ENCODE results near the gene FGFR1OP2. TPM values are rescaled to one million over a fixed set of nuclear protein-coding genes. Genes with fewer than 3 reads are reported as not detected.

Gene FGFR1OP2
- total RNA-seq, 1 donor = 83.7 TPM

- no peaks in the 10 kb centered on the region for H3K9me3 ChIP-seq (ENCODE audit: low read depth, low read length)
- H3K27me3 ChIP-seq (ENCODE audit: insufficient read depth, low read length) = no peaks in the 10 kb centered on the region
- no peak overlapping the region for H3K4me3 ChIP-seq (ENCODE audit: low read length)
- H3K4me1 ChIP-seq (ENCODE audit: insufficient read depth, low read length) = peaks cover 4% of the 10 kb centered on the region
Observed at GRCh38 chr12:26971963-26972362, 33.7 kb downstream of the FGFR1OP2 start.

- peaks cover 5% of the 10 kb centered on the region for H3K4me1 ChIP-seq (ENCODE audit: insufficient read depth, low read length)
- H3K4me3 ChIP-seq (ENCODE audit: low read length) = no peak overlapping the region
- no peaks in the 10 kb centered on the region for H3K9me3 ChIP-seq (ENCODE audit: low read depth, low read length)
- H3K27me3 ChIP-seq (ENCODE audit: insufficient read depth, low read length) = no peaks in the 10 kb centered on the region
Observed at GRCh38 chr12:26976687-26977086, 38.4 kb downstream of the FGFR1OP2 start.

- Histone ChIP-seq H3K4me1 (ENCODE audit: insufficient read depth, low read length) (peaks cover 5% of the 10 kb centered on the region), H3K27me3 (ENCODE audit: insufficient read depth, low read length) (no peaks in the 10 kb centered on the region), H3K4me3 (ENCODE audit: low read length) (no peak overlapping the region), H3K9me3 (ENCODE audit: low read depth, low read length) (no peaks in the 10 kb centered on the region)
Observed at GRCh38 chr12:26978801-26979200, 40.5 kb downstream of the FGFR1OP2 start.

- Histone ChIP-seq H3K4me3 (ENCODE audit: low read length) (no peak overlapping the region), H3K9me3 (ENCODE audit: low read depth, low read length) (no peaks in the 10 kb centered on the region), H3K4me1 (ENCODE audit: insufficient read depth, low read length) (peaks cover 5% of the 10 kb centered on the region), H3K27me3 (ENCODE audit: insufficient read depth, low read length) (no peaks in the 10 kb centered on the region)
Observed at GRCh38 chr12:26979733-26980132, 41.5 kb downstream of the FGFR1OP2 start.

- H3K4me3 ChIP-seq (ENCODE audit: low read length) = no peak overlapping the region
- H3K27me3 ChIP-seq (ENCODE audit: insufficient read depth, low read length) = no peaks in the 10 kb centered on the region
- no peaks in the 10 kb centered on the region for H3K9me3 ChIP-seq (ENCODE audit: low read depth, low read length)
- peaks cover 10% of the 10 kb centered on the region for H3K4me1 ChIP-seq (ENCODE audit: insufficient read depth, low read length)
Observed at GRCh38 chr12:26982866-26983265, 44.6 kb downstream of the FGFR1OP2 start.

GRCh38 chr12:26987634-26988424 lies 49.6 kb downstream of the FGFR1OP2 start:
- Histone ChIP-seq H3K4me1 (ENCODE audit: insufficient read depth, low read length) (peaks cover 15% of the 10 kb centered on the region), H3K4me3 (ENCODE audit: low read length) (no peak overlapping the region), H3K27me3 (ENCODE audit: insufficient read depth, low read length) (no peaks in the 10 kb centered on the region), H3K9me3 (ENCODE audit: low read depth, low read length) (no peaks in the 10 kb centered on the region)

- H3K4me1 ChIP-seq (ENCODE audit: insufficient read depth, low read length) = peaks cover 15% of the 10 kb centered on the region
- H3K9me3 ChIP-seq (ENCODE audit: low read depth, low read length) = no peaks in the 10 kb centered on the region
- no peaks in the 10 kb centered on the region for H3K27me3 ChIP-seq (ENCODE audit: insufficient read depth, low read length)
- H3K4me3 ChIP-seq (ENCODE audit: low read length) = no peak overlapping the region
Observed at GRCh38 chr12:26988703-26989102, 50.4 kb downstream of the FGFR1OP2 start.

GRCh38 chr12:26989873-26990272 lies 51.6 kb downstream of the FGFR1OP2 start:
- H3K9me3 ChIP-seq (ENCODE audit: low read depth, low read length) = no peaks in the 10 kb centered on the region

GRCh38 chr12:26991826-26992225 lies 53.6 kb downstream of the FGFR1OP2 start:
- no peak overlapping the region for H3K4me3 ChIP-seq (ENCODE audit: low read length)
- no peaks in the 10 kb centered on the region for H3K9me3 ChIP-seq (ENCODE audit: low read depth, low read length)
- H3K4me1 ChIP-seq (ENCODE audit: insufficient read depth, low read length) = peaks cover 19% of the 10 kb centered on the region
- no peaks in the 10 kb centered on the region for H3K27me3 ChIP-seq (ENCODE audit: insufficient read depth, low read length)

More at GRCh38 chr12:26989873-26990272, 51.6 kb downstream of the FGFR1OP2 start:
- H3K27me3 ChIP-seq (ENCODE audit: insufficient read depth, low read length) = no peaks in the 10 kb centered on the region
- H3K4me1 ChIP-seq (ENCODE audit: insufficient read depth, low read length) = peaks cover 15% of the 10 kb centered on the region
- H3K4me3 ChIP-seq (ENCODE audit: low read length) = no peak overlapping the region

GRCh38 chr12:26994109-26994508 lies 55.8 kb downstream of the FGFR1OP2 start:
- Histone ChIP-seq H3K4me3 (ENCODE audit: low read length) (no peak overlapping the region), H3K27me3 (ENCODE audit: insufficient read depth, low read length) (no peaks in the 10 kb centered on the region), H3K4me1 (ENCODE audit: insufficient read depth, low read length) (peaks cover 23% of the 10 kb centered on the region), H3K9me3 (ENCODE audit: low read depth, low read length) (no peaks in the 10 kb centered on the region)

- no peaks in the 10 kb centered on the region for H3K9me3 ChIP-seq (ENCODE audit: low read depth, low read length)
- H3K27me3 ChIP-seq (ENCODE audit: insufficient read depth, low read length) = no peaks in the 10 kb centered on the region
- H3K4me3 ChIP-seq (ENCODE audit: low read length) = no peak overlapping the region
- H3K4me1 ChIP-seq (ENCODE audit: insufficient read depth, low read length) = peaks cover 27% of the 10 kb centered on the region
Observed at GRCh38 chr12:26995706-26996105, 57.4 kb downstream of the FGFR1OP2 start.

GRCh38 chr12:26997003-26997402 lies 58.7 kb downstream of the FGFR1OP2 start:
- H3K4me1 ChIP-seq (ENCODE audit: insufficient read depth, low read length) = peaks cover 40% of the 10 kb centered on the region
- no peaks in the 10 kb centered on the region for H3K9me3 ChIP-seq (ENCODE audit: low read depth, low read length)
- no peaks in the 10 kb centered on the region for H3K27me3 ChIP-seq (ENCODE audit: insufficient read depth, low read length)
- no peak overlapping the region for H3K4me3 ChIP-seq (ENCODE audit: low read length)

GRCh38 chr12:27000961-27001360 lies 62.7 kb downstream of the FGFR1OP2 start:
- H3K27me3 ChIP-seq (ENCODE audit: insufficient read depth, low read length) = no peaks in the 10 kb centered on the region
- H3K9me3 ChIP-seq (ENCODE audit: low read depth, low read length) = no peaks in the 10 kb centered on the region
- no peak overlapping the region for H3K4me3 ChIP-seq (ENCODE audit: low read length)
- H3K4me1 ChIP-seq (ENCODE audit: insufficient read depth, low read length) = peaks cover 43% of the 10 kb centered on the region

- H3K27me3 ChIP-seq (ENCODE audit: insufficient read depth, low read length) = no peaks in the 10 kb centered on the region
- H3K4me1 ChIP-seq (ENCODE audit: insufficient read depth, low read length) = peaks cover 41% of the 10 kb centered on the region
- no peak overlapping the region for H3K4me3 ChIP-seq (ENCODE audit: low read length)
- no peaks in the 10 kb centered on the region for H3K9me3 ChIP-seq (ENCODE audit: low read depth, low read length)
Observed at GRCh38 chr12:27001663-27002062, 63.4 kb downstream of the FGFR1OP2 start.

- H3K9me3 ChIP-seq (ENCODE audit: low read depth, low read length) = no peaks in the 10 kb centered on the region
- no peaks in the 10 kb centered on the region for H3K27me3 ChIP-seq (ENCODE audit: insufficient read depth, low read length)
- no peak overlapping the region for H3K4me3 ChIP-seq (ENCODE audit: low read length)
Observed at GRCh38 chr12:27002141-27002540, 63.9 kb downstream of the FGFR1OP2 start.

More at GRCh38 chr12:27002141-27002540, 63.9 kb downstream of the FGFR1OP2 start:
- H3K4me1 ChIP-seq (ENCODE audit: insufficient read depth, low read length) = peaks cover 36% of the 10 kb centered on the region

Data from mononuclear cell (primary cell).